HFFc6 (cell line): ENCODE results near the gene MCTP1. TPM values are rescaled to one million over a fixed set of nuclear protein-coding genes. Genes with fewer than 3 reads are reported as not detected.

Experiments
- DNase-seq: peaks from one replicate; pipeline ENCODE4 v3.0.0-alpha.2; 2018
- H3K27ac Mint-ChIP-seq: 2 replicates; pipeline ENCODE4 v1.8.0; 2020; ENCODE audit warnings: mild to moderate bottlenecking, mixed read lengths
- H3K27me3 Mint-ChIP-seq: 2 replicates; pipeline ENCODE4 v1.8.0; 2021; ENCODE audit warnings: mild to moderate bottlenecking, moderate library complexity, mixed read lengths; ENCODE audit not compliant: insufficient read depth
- H3K36me3 Mint-ChIP-seq: 2 replicates; pipeline ENCODE4 v1.8.0; 2021; ENCODE audit warnings: low read depth, mixed read lengths
- H3K4me1 Mint-ChIP-seq: 2 replicates; pipeline ENCODE4 v1.8.0; 2020; ENCODE audit warnings: low read depth, mixed read lengths
- H3K4me3 Mint-ChIP-seq: 2 replicates; pipeline ENCODE4 v1.8.0; 2020; ENCODE audit warnings: mild to moderate bottlenecking, moderate library complexity, mixed read lengths
- H3K9me3 Mint-ChIP-seq: 2 replicates; pipeline ENCODE4 v1.8.0; 2020; ENCODE audit warnings: mild to moderate bottlenecking, mixed read lengths
- total RNA-seq, 6 experiments: library from RNA; stranded (reverse); fragmentation: NEBNext Ultra II Directional; extraction: Animal tissue kit (Norgen Biotek cat#: 25700); gene quantifications; 2 replicates in 1 of 6; 3 replicates in 5 of 6; pipeline ENCODE4 v1.2.3, GENCODE V29; 2021
- TF ChIP-seq, protein P1 (sequence below): fragments of 200-600 bp; sonication (generic); IDR thresholded peaks from 2 replicates; pipeline ENCODE4 v1.5.0; 2021; ENCODE audit warnings: antibody characterized with exemption, mild to moderate bottlenecking

The MCTP1 gene
- total RNA-seq, 6 experiments from 2014 or later, result 1.0 to 5.2 (median 3.9) TPM

DNA sequence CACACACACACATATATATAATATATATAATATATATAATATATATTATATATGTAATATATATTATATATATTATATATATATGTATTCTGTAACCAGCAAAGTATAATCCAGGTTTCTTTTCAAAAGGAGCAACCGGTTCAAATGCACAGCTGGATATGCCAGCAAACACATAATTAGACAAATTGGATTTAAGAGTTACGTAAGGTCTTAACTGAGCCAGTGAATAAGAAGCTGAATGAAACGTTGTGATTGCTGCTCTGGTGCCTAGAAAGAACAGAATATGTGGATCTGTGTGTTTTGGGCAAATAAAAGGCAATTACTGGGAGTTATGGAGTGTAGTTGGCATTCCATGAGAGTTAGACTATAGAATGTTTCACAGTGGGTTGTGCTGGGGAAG, 488.3 kb downstream of the MCTP1 start:
- Mint-ChIP-seq H3K4me1 (peaks cover 28% of the 10 kb centered on the region), H3K4me3 (no peak overlapping the region), H3K27me3 (no peaks in the 10 kb centered on the region), H3K27ac (no peak overlapping the region), H3K9me3 (no peaks in the 10 kb centered on the region), H3K36me3 (no peaks in the 10 kb centered on the region)
- DNase-seq, result no peak
- TF ChIP-seq, protein P1, sequence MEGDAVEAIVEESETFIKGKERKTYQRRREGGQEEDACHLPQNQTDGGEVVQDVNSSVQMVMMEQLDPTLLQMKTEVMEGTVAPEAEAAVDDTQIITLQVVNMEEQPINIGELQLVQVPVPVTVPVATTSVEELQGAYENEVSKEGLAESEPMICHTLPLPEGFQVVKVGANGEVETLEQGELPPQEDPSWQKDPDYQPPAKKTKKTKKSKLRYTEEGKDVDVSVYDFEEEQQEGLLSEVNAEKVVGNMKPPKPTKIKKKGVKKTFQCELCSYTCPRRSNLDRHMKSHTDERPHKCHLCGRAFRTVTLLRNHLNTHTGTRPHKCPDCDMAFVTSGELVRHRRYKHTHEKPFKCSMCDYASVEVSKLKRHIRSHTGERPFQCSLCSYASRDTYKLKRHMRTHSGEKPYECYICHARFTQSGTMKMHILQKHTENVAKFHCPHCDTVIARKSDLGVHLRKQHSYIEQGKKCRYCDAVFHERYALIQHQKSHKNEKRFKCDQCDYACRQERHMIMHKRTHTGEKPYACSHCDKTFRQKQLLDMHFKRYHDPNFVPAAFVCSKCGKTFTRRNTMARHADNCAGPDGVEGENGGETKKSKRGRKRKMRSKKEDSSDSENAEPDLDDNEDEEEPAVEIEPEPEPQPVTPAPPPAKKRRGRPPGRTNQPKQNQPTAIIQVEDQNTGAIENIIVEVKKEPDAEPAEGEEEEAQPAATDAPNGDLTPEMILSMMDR, result no peak

DNA sequence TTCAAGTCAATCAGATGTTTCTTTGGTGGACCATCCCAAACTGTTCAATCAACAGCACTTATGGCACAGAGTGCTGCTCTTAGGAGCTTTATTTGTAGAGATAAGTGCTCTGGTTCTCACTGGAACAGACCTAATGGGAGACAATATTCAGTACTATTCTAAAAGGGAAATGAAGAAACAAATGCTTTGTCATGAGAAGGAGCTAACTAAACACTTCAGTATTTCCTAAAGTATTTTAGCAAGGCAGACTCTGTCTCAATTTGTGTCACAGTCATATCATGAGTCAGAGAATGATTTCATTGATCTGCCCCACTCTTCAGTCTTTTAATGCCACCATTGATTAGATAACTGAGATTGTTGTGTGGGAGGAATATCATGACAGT, 491.1 kb downstream of the MCTP1 start:
- Mint-ChIP-seq H3K4me1 (peaks cover 28% of the 10 kb centered on the region), H3K4me3 (peak overlapping the region; percentile 49), H3K36me3 (no peaks in the 10 kb centered on the region), H3K27me3 (no peaks in the 10 kb centered on the region), H3K27ac (peak overlapping the region; percentile 90), H3K9me3 (no peaks in the 10 kb centered on the region)
- peak; percentile 46 for DNase-seq
- TF ChIP-seq, protein P1, result no peak

DNA sequence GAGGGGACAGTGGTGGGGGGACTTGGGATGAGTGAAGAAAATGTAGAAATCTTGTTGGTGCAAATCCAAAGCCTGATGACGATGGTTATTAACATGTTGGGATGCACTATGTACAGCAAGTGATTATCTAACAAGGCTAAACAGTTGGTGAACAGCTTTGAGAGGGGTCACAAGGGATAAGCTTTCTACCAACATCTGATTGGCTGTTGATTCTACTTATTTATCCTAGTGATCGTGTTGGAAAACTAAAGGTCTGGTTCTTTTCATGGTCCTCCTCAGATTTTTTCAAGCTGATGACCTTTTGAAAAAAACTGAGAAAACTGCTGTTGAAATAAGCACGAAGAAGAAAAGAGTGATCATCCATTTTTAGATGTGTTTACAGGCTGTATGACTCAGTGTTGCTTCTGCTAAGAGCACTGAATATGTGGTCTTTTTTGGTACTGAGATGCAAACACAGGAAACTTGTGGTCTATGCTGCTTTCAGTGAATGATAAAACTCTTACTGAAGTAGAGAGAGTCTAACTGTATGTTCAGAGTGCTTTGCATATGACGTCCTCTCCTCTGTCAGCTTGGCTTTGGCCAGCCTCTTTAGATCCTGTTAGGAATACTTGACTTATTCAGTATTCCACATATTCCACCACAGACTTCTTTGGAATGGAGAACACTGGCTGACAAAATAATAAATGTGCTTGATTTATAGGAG, 491.6 kb downstream of the MCTP1 start:
- Mint-ChIP-seq H3K27ac (peak overlapping the region; percentile 90), H3K36me3 (no peaks in the 10 kb centered on the region), H3K4me1 (peaks cover 28% of the 10 kb centered on the region), H3K4me3 (peak overlapping the region; percentile 49), H3K9me3 (no peaks in the 10 kb centered on the region), H3K27me3 (no peaks in the 10 kb centered on the region)
- DNase-seq, result peak; percentile 85
- TF ChIP-seq, protein P1, result no peak

DNA sequence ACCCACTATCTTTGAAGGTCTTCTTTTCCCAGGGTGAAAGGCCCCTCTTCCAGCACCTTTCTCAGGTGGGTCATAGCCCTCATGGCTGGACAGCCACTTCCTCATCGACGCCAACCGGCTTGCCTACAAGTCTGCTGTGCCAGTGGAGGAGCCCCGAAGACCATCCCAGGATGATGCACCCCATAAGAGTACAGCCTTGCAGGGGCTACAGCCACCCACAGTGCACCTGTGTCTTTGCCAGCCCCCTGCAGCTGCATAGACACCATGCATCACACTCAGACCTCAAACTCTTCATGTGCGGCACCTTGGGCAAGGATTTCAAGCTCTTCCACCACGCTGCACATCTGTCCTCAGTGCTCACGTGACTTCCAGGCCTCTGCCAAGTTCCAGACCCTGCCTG, 493.1 kb downstream of the MCTP1 start:
- Mint-ChIP-seq H3K9me3 (no peaks in the 10 kb centered on the region), H3K27ac (no peak overlapping the region), H3K4me3 (no peak overlapping the region), H3K4me1 (peaks cover 28% of the 10 kb centered on the region), H3K36me3 (no peaks in the 10 kb centered on the region), H3K27me3 (no peaks in the 10 kb centered on the region)
- DNase-seq, result no peak
- TF ChIP-seq, protein P1, result no peak

DNA sequence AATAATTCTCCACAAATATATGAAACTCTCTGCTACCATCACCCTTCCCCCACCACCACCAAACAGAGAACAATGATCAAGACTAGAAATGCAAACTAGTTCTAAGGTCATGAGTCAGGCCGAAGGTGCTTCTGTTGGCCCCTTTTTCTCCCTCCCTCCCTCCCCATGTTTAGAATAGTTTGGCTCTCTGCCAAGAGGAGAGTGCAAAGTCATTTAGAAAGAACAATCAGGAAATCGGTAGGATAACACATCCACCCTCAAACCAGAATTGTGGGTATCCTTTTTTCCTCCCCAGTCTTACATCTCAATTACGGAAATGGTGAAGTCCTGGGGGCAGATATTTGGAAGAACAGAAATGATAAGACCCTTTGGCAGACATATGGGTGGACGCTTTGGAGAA, 496.4 kb downstream of the MCTP1 start:
- TF ChIP-seq, protein P1, result no peak
- no peak overlapping the region for H3K27ac Mint-ChIP-seq

More for the DNA sequence above, 496.4 kb downstream of the MCTP1 start:
- Mint-ChIP-seq H3K9me3 (no peaks in the 10 kb centered on the region), H3K4me3 (no peak overlapping the region), H3K27me3 (no peaks in the 10 kb centered on the region), H3K4me1 (peaks cover 13% of the 10 kb centered on the region), H3K36me3 (no peaks in the 10 kb centered on the region)
- no peak for DNase-seq
